ENCODE results near the gene FAM187B.

- TF ChIP-seq CTCF (IDR thresholded peaks at IDR 0.05; ENCODE audit: control extremely low read depth in 1 of 3, insufficient read depth in 1 of 3, low read depth in 1 of 3, low read length in 3 of 3) (no peak), EZH2 (IDR thresholded peaks at IDR 0.05; ENCODE audit: low read depth, low read length, severe bottlenecking) (no peak), TEAD4 (IDR thresholded peaks at IDR 0.05; ENCODE audit: low read depth, low read length) (no peak), GTF2F1 (IDR thresholded peaks at IDR 0.05; ENCODE audit: borderline replicate concordance, low read depth, low read length) (no peak), SP1 (IDR thresholded peaks at IDR 0.05; ENCODE audit: low read depth, low read length) (no peak), EP300 (IDR thresholded peaks at IDR 0.05; ENCODE audit: borderline replicate concordance in 1 of 2, low read depth in 2 of 2, low read length in 2 of 2) (no peak), MAX (IDR thresholded peaks at IDR 0.05) (no peak), TBP (IDR thresholded peaks at IDR 0.05; ENCODE audit: low read depth, low read length) (no peak), RFX5 (IDR thresholded peaks at IDR 0.05; ENCODE audit: borderline replicate concordance, low read depth, low read length) (no peak), ATF2 (IDR thresholded peaks at IDR 0.05; ENCODE audit: low read length) (no peak), CEBPB (IDR thresholded peaks at IDR 0.05; ENCODE audit: low read depth, low read length) (no peak)
These were observed 32.3 kb upstream of the FAM187B start for GRCh38 chr19:35260694-35261304.
